ENCODE results near the gene EDDM13.

DNA sequence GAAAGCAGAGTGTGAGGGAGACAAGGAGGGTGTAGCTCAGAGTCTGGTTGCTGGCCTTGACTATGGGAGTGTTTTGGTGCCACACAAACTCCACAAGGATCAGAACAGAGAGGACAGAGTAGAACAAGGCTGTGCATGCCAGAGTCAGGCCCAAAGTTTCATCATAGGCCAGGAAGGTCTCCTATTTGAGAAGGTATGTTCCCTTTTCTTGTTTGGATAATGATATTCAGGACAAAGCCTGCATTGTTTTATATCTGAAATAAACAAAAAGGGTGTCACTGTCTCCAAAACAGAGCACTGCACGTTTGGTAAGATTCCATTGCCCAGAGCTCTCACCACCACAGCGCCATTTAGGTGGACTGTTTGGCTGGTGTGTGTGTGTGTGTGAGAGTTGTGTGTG, 45.2 kb downstream of the EDDM13 start:
- TF ChIP-seq POLR2A (IDR thresholded peaks at IDR 0.05) (no peak), EP300 (IDR thresholded peaks at IDR 0.05) (no peak)
- TF ChIP-seq, protein P1, sequence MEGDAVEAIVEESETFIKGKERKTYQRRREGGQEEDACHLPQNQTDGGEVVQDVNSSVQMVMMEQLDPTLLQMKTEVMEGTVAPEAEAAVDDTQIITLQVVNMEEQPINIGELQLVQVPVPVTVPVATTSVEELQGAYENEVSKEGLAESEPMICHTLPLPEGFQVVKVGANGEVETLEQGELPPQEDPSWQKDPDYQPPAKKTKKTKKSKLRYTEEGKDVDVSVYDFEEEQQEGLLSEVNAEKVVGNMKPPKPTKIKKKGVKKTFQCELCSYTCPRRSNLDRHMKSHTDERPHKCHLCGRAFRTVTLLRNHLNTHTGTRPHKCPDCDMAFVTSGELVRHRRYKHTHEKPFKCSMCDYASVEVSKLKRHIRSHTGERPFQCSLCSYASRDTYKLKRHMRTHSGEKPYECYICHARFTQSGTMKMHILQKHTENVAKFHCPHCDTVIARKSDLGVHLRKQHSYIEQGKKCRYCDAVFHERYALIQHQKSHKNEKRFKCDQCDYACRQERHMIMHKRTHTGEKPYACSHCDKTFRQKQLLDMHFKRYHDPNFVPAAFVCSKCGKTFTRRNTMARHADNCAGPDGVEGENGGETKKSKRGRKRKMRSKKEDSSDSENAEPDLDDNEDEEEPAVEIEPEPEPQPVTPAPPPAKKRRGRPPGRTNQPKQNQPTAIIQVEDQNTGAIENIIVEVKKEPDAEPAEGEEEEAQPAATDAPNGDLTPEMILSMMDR (IDR thresholded peaks at IDR 0.05): no peak

All from ovary (tissue), 3 donors.